HepG2 (cell line): Measurements from ENCODE around the gene FTL. TPM values are rescaled to one million over a fixed set of nuclear protein-coding genes. Genes with fewer than 3 reads are reported as not detected.

Experiments used
- CBFB ChIP-seq: sonication (generic); formaldehyde crosslinking; IDR thresholded peaks from 2 replicates; pipeline ENCODE4 v1.4.0; 2020; ENCODE audit warnings: missing genetic modification reagents
- GTF3A ChIP-seq: sonication (generic); formaldehyde crosslinking; conservative IDR thresholded peaks from 2 replicates; pipeline ENCODE4 v1.4.0; 2020; ENCODE audit warnings: mild to moderate bottlenecking, missing genetic modification reagents
- NKX3-1 ChIP-seq: sonication (generic); formaldehyde crosslinking; IDR thresholded peaks from 2 replicates; pipeline ENCODE4 v1.5.0; 2020; ENCODE audit warnings: missing genetic modification reagents
- PHB2 ChIP-seq: fragments of 450-650 bp; IDR thresholded peaks from 2 replicates; pipeline ENCODE4 v1.6.1; 2018; ENCODE audit not compliant: partially characterized antibody
- POLR2AphosphoS2 ChIP-seq: IDR thresholded peaks from 2 replicates; pipeline ENCODE4 v1.6.1; 2011; ENCODE audit warnings: low read depth, low read length, improper control_type of control experiment
- POLR2AphosphoS5 ChIP-seq: IDR thresholded peaks from 2 replicates; pipeline ENCODE4 v1.6.1; 2012; ENCODE audit warnings: low read depth, low read length
- RERE ChIP-seq: IDR thresholded peaks from 2 replicates; pipeline ENCODE4 v1.6.1; 2016; ENCODE audit warnings: low read depth, missing genetic modification reagents, missing compliant biosample characterization
- RNF219 ChIP-seq: sonication (generic); formaldehyde crosslinking; IDR thresholded peaks from 2 replicates; pipeline ENCODE4 v1.5.0; 2020; ENCODE audit warnings: mild to moderate bottlenecking, missing genetic modification reagents
- ZBTB20 ChIP-seq: sonication (generic); formaldehyde crosslinking; IDR thresholded peaks from 2 replicates; pipeline ENCODE4 v1.8.1; 2023; ENCODE audit warnings: missing genetic modification reagents, low read depth, mild to moderate bottlenecking, borderline replicate concordance
- ZEB1 ChIP-seq: IDR thresholded peaks from 2 replicates; pipeline ENCODE4 v1.6.1; 2012; ENCODE audit warnings: mild to moderate bottlenecking, low read depth, inconsistent platforms; ENCODE audit not compliant: insufficient replicate concordance
- ZNF224 ChIP-seq: sonication (generic); formaldehyde crosslinking; IDR thresholded peaks from 2 replicates; pipeline ENCODE4 v1.5.0; 2020; ENCODE audit warnings: mild to moderate bottlenecking, missing genetic modification reagents
- ZNF589 ChIP-seq: sonication (generic); formaldehyde crosslinking; conservative IDR thresholded peaks from 2 replicates; pipeline ENCODE4 v1.8.0; 2022; ENCODE audit warnings: mild to moderate bottlenecking, moderate library complexity, missing genetic modification reagents
- ZNF670 ChIP-seq: sonication (generic); formaldehyde crosslinking; IDR thresholded peaks from 2 replicates; pipeline ENCODE4 v1.8.0; 2022; ENCODE audit warnings: mild to moderate bottlenecking, missing genetic modification reagents, borderline replicate concordance
- ZNF709 ChIP-seq: sonication (generic); formaldehyde crosslinking; IDR thresholded peaks from 2 replicates; pipeline ENCODE4 v1.5.0; 2020; ENCODE audit warnings: mild to moderate bottlenecking, missing genetic modification reagents
- ZNF747 ChIP-seq: sonication (generic); formaldehyde crosslinking; IDR thresholded peaks from 2 replicates; pipeline ENCODE4 v1.8.1; 2023; ENCODE audit warnings: missing genetic modification reagents, mild to moderate bottlenecking, borderline replicate concordance
- ZNF777 ChIP-seq: sonication (generic); formaldehyde crosslinking; IDR thresholded peaks from 2 replicates; pipeline ENCODE4 v1.4.0; 2020; ENCODE audit warnings: missing genetic modification reagents
- ZNF816 ChIP-seq: sonication (generic); formaldehyde crosslinking; IDR thresholded peaks from 2 replicates; pipeline ENCODE4 v1.8.0; 2022; ENCODE audit warnings: missing genetic modification reagents, mild to moderate bottlenecking, borderline replicate concordance
- polyA plus RNA-seq, 8 experiments: library from polyadenylated mRNA; depleted of rRNA in 3 of 8; stranded (reverse) in 7 of 8; unstranded in 1 of 8; fragments of >200 nt; fragmentation: Illumina TruSeq in 4 of 8; extraction: Trizol in 4 of 8; gene quantifications; 2 replicates each; pipeline versions ENCODE4 v1.2.1 to v1.2.3, GENCODE V29; 2011 to 2016; ENCODE audit warnings: low read depth in 4 of 8, missing spikeins in 1 of 8, mixed read lengths in 1 of 8; ENCODE audit not compliant: insufficient read depth in 1 of 8
- total RNA-seq, 5 experiments: library from RNA; depleted of rRNA; stranded (reverse); fragments of >200 nt; fragmentation: Illumina TruSeq; extraction: Trizol; gene quantifications; 2 replicates each; pipeline ENCODE4 v1.2.3, GENCODE V29; 2016; ENCODE audit warnings: low read depth in 1 of 5
- TF ChIP-seq, protein P1 (sequence below): sonication (generic); formaldehyde crosslinking; conservative IDR thresholded peaks from 2 replicates; pipeline ENCODE4 v1.4.0; 2020; ENCODE audit warnings: missing genetic modification reagents
- TF ChIP-seq, protein P2 (sequence below): sonication (generic); formaldehyde crosslinking; IDR thresholded peaks from 2 replicates; pipeline ENCODE4 v1.4.0; 2020; ENCODE audit warnings: mild to moderate bottlenecking, low read depth, missing genetic modification reagents

The FTL gene
- total and polyA plus RNA-seq, 2 of the 13 experiments (the other 11 are each of a cell fraction or from before 2014, with no cell fraction given): 2,721 to 8,800 TPM

DNA sequence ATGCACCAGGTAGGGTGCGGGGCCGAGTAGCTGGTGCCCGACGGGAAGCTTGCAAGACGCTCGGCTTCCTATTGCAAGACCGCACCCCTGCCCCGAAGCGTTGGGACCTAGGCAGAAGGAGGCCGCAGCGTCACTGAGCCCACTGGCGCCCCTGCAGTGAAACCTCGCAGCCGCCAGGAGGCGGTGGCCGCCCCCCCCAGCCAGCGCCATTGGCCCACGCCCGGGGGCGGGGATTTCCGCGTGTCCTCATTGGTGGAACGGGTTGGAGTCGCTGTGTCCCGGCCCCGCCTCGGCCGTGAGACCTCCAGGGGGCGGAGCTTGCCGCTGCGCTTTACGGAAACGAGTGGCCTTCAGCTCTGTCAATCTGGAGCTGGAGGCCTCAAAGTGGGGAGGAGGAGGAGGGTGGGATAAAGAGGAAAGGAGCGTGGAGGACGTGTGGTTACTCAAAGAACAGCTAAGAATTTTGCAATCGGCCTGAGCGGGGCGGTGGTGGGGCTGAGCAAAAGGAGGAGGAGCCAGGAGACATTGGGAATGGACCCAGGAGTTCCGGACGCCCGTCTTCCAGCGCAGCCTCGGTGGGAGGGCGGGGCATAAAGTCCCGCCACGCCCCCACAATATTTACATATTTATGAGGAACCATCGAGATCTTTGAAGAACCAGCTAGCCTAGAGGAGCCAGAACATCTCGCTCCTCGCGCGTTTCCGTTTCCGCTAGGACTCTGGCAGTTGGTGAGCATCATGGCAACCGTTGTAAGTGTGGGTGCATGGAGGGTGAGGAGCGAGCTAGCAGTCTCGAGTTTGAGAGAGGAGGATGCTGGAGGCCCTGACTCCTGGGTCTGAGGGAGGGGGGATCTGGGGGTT is 28.3 kb downstream of the FTL start, which contains the start of the genes GYS1 and RUVBL2 (continued):
- TF ChIP-seq, protein P1, sequence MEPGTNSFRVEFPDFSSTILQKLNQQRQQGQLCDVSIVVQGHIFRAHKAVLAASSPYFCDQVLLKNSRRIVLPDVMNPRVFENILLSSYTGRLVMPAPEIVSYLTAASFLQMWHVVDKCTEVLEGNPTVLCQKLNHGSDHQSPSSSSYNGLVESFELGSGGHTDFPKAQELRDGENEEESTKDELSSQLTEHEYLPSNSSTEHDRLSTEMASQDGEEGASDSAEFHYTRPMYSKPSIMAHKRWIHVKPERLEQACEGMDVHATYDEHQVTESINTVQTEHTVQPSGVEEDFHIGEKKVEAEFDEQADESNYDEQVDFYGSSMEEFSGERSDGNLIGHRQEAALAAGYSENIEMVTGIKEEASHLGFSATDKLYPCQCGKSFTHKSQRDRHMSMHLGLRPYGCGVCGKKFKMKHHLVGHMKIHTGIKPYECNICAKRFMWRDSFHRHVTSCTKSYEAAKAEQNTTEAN: no peak
- TF ChIP-seq RERE (CRISPR knock-in tag): no peak
- TF ChIP-seq CBFB: no peak; the same call in 1 of the 2 replicates
- 0 out of 2 replicates have a peak, but pooled peaks have one; percentile 79 for TF ChIP-seq ZNF224 (CRISPR knock-in tag)
- no peak for TF ChIP-seq ZNF816 (CRISPR knock-in tag)
- no peak for TF ChIP-seq NKX3-1 (CRISPR knock-in tag)
- TF ChIP-seq GTF3A (CRISPR knock-in tag): no peak
- no peak for TF ChIP-seq ZNF777 (CRISPR knock-in tag)
- TF ChIP-seq POLR2AphosphoS2: no peak
- TF ChIP-seq ZNF709 (CRISPR knock-in tag): no peak
- TF ChIP-seq, protein P2, sequence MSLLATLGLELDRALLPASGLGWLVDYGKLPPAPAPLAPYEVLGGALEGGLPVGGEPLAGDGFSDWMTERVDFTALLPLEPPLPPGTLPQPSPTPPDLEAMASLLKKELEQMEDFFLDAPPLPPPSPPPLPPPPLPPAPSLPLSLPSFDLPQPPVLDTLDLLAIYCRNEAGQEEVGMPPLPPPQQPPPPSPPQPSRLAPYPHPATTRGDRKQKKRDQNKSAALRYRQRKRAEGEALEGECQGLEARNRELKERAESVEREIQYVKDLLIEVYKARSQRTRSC (CRISPR knock-in tag): 0 out of 2 replicates have a peak, but pooled peaks have one; percentile 9
- TF ChIP-seq PHB2: no peak
- TF ChIP-seq ZBTB20 (CRISPR knock-in tag): 0 out of 2 replicates have a peak, but pooled peaks have one; percentile 13
- no peak for TF ChIP-seq RNF219 (CRISPR knock-in tag)
- TF ChIP-seq POLR2AphosphoS5: peak; percentile 96
- peak; percentile 92 for TF ChIP-seq ZNF670
- no peak for TF ChIP-seq ZEB1
- TF ChIP-seq ZNF747 (CRISPR knock-in tag): no peak; the same call in 1 of the 2 replicates
- TF ChIP-seq ZNF589: no peak
